ENCODE measurements around the gene TYK2. TPM values are rescaled to one million over a fixed set of nuclear protein-coding genes. Genes with fewer than 3 reads are reported as not detected.

The TYK2 gene
- total and polyA plus RNA-seq, 2 of the 13 experiments (the other 11 are each of a cell fraction or from before 2014, with no cell fraction given): 38.8 to 60.1 TPM

DNA sequence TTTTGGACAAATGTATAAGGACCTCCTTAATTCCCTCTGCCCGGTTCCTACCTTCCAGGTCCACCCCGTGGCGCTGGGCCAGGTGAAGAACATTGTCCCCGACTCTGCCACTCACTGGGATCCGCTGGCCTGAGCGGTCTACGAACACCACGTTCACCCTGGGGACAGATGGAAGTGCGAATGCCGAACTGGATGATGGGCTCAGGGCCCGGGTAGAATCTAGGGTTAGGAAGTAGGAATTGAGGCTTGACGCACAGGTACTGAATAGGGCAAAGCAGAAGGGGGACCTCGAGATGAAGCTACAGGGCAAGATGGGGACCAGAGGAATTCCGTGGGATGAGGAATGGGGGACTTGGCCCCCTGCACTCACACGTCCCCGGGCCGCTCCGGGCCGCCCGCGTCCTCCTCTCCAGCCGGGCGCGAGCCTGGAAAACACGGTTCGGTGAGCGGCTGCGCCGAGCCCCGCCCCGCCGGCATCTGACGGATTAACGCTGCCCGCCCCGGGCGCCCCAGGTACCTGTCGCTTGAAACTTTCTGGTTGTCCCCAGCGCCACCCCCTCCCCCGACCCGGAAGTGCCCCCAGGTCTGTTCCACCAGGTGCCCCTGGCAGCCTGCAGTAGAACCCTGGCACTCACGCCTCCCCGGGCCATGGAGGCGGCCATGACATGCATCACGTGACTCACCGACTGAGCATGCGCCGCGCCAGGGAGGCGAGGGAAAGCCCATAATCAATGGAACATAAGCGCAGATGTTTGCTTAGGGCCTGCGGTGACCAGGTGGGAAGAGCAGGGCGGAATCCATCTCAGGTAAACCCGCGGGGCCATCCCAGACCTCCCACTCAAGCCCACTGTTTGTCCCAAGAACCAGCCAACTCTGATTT lies 64.8 kb downstream of the TYK2 start, which contains the start of gene FDX2 (continued):
- no peak for TF ChIP-seq REST (IDR thresholded peaks at IDR 0.05; ENCODE audit: borderline replicate concordance in 1 of 2, low read depth in 1 of 2, low read length in 2 of 2)
- peak; percentile 65; the same call in 1 of the 2 replicates for TF ChIP-seq ONECUT2 (CRISPR knock-in tag; IDR thresholded peaks at IDR 0.05)
- no peak for TF ChIP-seq RNF2 (conservative IDR thresholded peaks at IDR 0.05; ENCODE audit: low read depth)
- no peak for TF ChIP-seq ZSCAN12 (CRISPR knock-in tag; IDR thresholded peaks at IDR 0.05)
- peak; percentile 35; the same call in 1 of the 2 replicates for TF ChIP-seq HIVEP1 (CRISPR knock-in tag; IDR thresholded peaks at IDR 0.05)
- no peak for TF ChIP-seq MAFK (conservative IDR thresholded peaks at IDR 0.05 in 1 of 2, IDR thresholded peaks at IDR 0.05 in 1 of 2; ENCODE audit: low read length in 2 of 2)
- no peak for TF ChIP-seq ZNF674 (CRISPR knock-in tag; IDR thresholded peaks at IDR 0.05; ENCODE audit: low read depth)
- TF ChIP-seq EED (CRISPR knock-in tag; IDR thresholded peaks at IDR 0.05): no peak
- no peak for TF ChIP-seq RORA (CRISPR knock-in tag; IDR thresholded peaks at IDR 0.05)
- no peak for TF ChIP-seq MTA3 (CRISPR knock-in tag; IDR thresholded peaks at IDR 0.05)
- TF ChIP-seq, protein P1, sequence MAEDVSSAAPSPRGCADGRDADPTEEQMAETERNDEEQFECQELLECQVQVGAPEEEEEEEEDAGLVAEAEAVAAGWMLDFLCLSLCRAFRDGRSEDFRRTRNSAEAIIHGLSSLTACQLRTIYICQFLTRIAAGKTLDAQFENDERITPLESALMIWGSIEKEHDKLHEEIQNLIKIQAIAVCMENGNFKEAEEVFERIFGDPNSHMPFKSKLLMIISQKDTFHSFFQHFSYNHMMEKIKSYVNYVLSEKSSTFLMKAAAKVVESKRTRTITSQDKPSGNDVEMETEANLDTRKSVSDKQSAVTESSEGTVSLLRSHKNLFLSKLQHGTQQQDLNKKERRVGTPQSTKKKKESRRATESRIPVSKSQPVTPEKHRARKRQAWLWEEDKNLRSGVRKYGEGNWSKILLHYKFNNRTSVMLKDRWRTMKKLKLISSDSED (CRISPR knock-in tag; IDR thresholded peaks at IDR 0.05): no peak
- TF ChIP-seq U2AF1 (optimal IDR thresholded peaks at IDR 0.05; ENCODE audit: low read depth, low read length): peak; percentile 42
- no peak for TF ChIP-seq ZNF496 (CRISPR knock-in tag; IDR thresholded peaks at IDR 0.05; ENCODE audit: insufficient replicate concordance)
- no peak for TF ChIP-seq ZNF260 (CRISPR knock-in tag; IDR thresholded peaks at IDR 0.05; ENCODE audit: borderline replicate concordance, low read depth)
- TF ChIP-seq AKAP8 (CRISPR knock-in tag; IDR thresholded peaks at IDR 0.05): no peak
- no peak for TF ChIP-seq ZNF264 (CRISPR knock-in tag; IDR thresholded peaks at IDR 0.05)
- TF ChIP-seq, protein P2, sequence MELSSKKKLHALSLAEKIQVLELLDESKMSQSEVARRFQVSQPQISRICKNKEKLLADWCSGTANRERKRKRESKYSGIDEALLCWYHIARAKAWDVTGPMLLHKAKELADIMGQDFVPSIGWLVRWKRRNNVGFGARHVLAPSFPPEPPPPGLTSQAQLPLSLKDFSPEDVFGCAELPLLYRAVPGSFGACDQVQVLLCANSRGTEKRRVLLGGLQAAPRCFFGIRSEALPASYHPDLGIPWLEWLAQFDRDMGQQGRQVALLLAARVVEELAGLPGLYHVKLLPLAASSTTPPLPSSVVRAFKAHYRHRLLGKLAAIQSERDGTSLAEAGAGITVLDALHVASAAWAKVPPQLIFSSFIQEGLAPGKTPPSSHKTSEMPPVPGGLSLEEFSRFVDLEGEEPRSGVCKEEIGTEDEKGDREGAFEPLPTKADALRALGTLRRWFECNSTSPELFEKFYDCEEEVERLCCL (CRISPR knock-in tag; IDR thresholded peaks at IDR 0.05; ENCODE audit: borderline replicate concordance): no peak; the same call in 1 of the 2 replicates
- TF ChIP-seq ZNF232 (CRISPR knock-in tag; IDR thresholded peaks at IDR 0.05; ENCODE audit: borderline replicate concordance): no peak
- peak; percentile 98 for TF ChIP-seq POLR2AphosphoS2 (IDR thresholded peaks at IDR 0.05; ENCODE audit: low read depth, low read length)
- no peak for TF ChIP-seq CC2D1A (CRISPR knock-in tag; IDR thresholded peaks at IDR 0.05)
- TF ChIP-seq ZNF329 (CRISPR knock-in tag; IDR thresholded peaks at IDR 0.05; ENCODE audit: low read depth): no peak
